HG02943 (cell line): ENCODE data around the gene FBXO17.
"Not testable (repeated sequence)": the region's sequence is repeated elsewhere in the genome, so short reads cannot be mapped to it uniquely, and the experiment has no call there.

Source experiments
- ATAC-seq: cut with Tn5 transposase; IDR thresholded peaks from one replicate; pipeline ENCODE4 v1.9.1; 2021; ENCODE audit warnings: mild to moderate bottlenecking, low read depth, moderate library complexity; ENCODE audit not compliant: unreplicated experiment

FBXO17 gene

GRCh38 chr19:38980583-38981374, 5.2 kb upstream of the FBXO17 start:
- ATAC-seq, result no peak

GRCh38 chr19:38979812-38980211, 4.3 kb upstream of the FBXO17 start:
- ATAC-seq, result no peak

- ATAC-seq, result no peak
These were observed 2.8 kb upstream of the FBXO17 start for GRCh38 chr19:38978326-38978689.

GRCh38 chr19:38977445-38978325, 2.1 kb upstream of the FBXO17 start:
- no peak for ATAC-seq

- ATAC-seq, result no peak
These were observed 324 bp upstream of the FBXO17 start for GRCh38 chr19:38975861-38976271.

- ATAC-seq, result no peak
These were observed 823 bp downstream of the FBXO17 start for GRCh38 chr19:38974624-38975213.

- no peak for ATAC-seq
These were observed 3.9 kb downstream of the FBXO17 start for GRCh38 chr19:38971672-38972071.

- ATAC-seq, result no peak
These were observed 4.6 kb downstream of the FBXO17 start for GRCh38 chr19:38970664-38971532.

- not testable (repeated sequence) for ATAC-seq
These were observed 9.4 kb downstream of the FBXO17 start for GRCh38 chr19:38966149-38966548.

- ATAC-seq, result no peak
These were observed 10.8 kb downstream of the FBXO17 start for GRCh38 chr19:38964738-38965137.

- no peak for ATAC-seq
These were observed 15.9 kb downstream of the FBXO17 start for GRCh38 chr19:38959618-38960017.

GRCh38 chr19:38958301-38958700, 17.2 kb downstream of the FBXO17 start:
- ATAC-seq, result no peak

GRCh38 chr19:38956264-38956663, 19.3 kb downstream of the FBXO17 start:
- no peak for ATAC-seq

GRCh38 chr19:38953677-38954076, 21.9 kb downstream of the FBXO17 start:
- no peak for ATAC-seq

- ATAC-seq, result no peak
These were observed 23.0 kb downstream of the FBXO17 start for GRCh38 chr19:38952395-38953165.

GRCh38 chr19:38951187-38951586, 24.4 kb downstream of the FBXO17 start:
- no peak for ATAC-seq

GRCh38 chr19:38949580-38950367, 25.8 kb downstream of the FBXO17 start:
- no peak for ATAC-seq

- no peak for ATAC-seq
These were observed 29.1 kb downstream of the FBXO17 start for GRCh38 chr19:38946229-38947010.
